ENCODE measurements around the gene C1QTNF12. TPM values are rescaled to one million over a fixed set of nuclear protein-coding genes. Genes with fewer than 3 reads are reported as not detected.

Gene C1QTNF12
- polyA plus RNA-seq, 1 donor, result 3.6 TPM

DNA sequence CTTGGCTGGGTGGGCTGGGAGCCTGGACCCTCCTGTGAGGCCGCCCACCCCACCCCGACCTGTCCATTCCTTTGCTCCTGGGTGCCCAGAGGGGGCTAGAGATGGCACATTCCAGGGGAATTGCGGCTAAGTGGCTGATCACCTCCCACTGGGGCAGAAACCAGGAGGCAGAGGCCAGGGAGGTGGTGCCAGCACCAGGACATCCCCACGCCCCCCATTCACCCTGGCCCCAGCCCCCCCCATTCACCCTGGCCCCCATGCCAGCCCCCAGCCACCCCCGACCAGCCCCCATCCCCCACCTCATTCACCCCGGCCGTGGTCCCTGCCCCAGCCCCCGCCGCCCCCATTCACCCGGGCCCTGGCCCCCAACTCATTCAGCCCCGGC, 6.2 kb downstream of the C1QTNF12 start:
- no peak for DNase-seq

DNA sequence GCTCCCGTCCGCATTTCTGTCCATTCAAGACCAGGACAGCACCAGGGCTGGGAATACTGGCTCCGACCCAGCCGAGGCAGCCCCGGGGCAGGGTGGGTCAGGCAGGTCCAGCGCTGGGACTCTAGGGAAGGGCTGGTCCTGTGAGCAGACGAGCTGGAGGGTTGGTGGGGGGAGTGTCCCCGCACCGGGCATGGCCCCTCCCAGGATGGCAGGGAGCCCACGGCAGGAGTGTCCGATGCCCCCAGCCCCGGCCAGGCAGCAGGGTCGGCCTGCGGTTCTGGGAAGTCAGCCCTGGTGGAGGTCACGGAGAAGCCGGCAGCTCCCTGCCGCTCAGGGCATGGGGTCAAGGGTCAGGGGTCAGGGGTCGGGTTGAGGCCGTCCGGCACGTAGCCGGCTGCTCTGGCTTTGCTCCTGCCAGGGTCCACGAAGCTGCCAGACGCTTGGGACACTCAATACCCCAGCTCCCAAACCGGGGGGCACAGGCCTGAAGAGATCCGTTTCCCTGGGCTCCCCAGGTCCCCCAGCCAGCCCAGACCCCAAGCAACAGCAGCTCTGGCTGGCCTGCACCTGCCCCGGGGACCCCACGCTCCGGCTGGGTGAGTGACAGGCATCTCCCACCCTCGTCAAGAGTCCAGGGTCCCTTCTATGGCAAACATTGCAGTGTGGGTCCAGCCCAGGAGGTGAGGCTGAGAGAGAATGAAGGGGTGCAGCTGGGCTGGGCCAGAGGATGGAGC, 6.7 kb downstream of the C1QTNF12 start:
- DNase-seq, result no peak

DNA sequence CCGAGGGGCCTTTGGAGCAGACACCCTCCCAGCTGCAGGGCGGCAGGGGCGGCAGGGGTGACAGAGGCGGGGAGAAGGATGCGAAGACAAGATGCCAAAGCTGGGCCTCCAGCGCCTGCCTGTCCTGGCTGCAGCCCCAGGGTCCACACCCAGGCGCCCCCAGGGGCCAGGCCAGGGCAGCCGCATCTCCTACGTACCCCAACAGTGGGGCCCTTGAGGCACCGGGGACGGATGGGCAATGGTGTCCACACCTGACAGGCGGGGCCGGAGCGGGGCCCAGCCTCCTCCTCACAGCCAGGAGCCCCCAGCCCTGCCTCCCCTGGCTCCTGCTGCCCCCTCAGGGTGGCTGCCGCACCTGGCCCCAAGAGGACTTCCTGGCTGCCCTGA, 7.3 kb downstream of the C1QTNF12 start:
- DNase-seq, result no peak

DNA sequence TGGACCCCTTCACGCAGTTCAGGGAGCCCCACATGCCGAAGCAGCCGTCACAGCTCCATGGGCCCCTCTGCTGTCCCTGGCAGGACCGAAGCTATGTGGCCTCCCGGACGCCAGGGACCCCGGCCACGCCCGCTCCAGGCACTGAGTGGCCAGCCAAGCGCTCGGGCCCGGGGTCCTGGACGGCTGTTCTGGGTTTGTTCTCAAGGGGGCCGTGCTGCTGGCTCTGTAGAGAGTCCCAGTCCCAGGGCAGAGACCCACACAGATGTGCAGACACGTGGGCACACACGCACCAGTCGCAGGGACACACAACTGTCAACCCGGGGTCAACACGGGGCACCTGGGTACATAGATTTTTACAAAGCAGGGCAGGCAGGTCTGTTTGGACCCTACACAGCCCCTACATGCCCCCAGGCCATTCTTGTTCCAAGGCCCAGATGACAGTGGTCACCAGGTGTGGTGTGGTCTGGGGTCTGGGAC, 7.8 kb downstream of the C1QTNF12 start:
- DNase-seq, result no peak

DNA sequence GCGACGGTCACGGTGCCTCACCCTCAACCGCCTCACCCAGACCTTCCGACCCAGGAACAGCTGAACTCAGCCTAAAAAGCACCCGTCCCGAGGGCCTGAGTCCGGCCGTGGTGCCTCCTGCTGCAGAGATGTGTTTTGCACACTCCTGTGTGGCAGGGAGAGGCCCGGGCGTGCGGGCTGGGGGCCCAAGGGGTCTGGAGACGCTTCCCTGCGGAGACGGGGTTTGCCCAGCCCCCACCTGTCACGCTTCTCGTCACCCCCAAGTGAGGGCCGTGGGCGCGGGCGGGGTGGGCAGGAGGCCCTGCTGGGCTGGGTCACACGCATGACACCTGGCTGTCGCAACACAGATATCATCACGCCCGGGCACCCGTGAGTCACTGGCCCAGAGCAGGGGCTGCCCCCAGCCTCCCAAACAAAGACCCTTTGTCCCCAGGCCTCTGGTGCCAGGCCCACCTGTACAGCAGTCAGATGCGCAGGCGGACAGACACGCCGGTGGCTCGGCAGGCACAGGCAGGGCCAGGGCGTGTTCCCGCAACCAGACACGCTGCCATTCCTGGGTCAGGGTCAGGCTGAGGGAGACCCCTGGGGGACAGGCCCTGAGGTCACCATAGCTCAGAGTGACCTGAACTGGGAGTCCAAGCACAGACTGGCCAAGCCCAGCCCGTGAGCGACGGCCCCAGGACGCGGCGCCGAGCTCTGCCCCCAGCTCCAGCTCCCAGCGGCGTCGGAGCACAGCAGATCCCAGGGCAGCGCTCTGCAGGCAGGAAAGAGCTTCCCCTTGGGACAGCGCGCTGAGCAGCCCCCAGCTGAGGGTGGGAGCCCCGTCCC, 8.4 kb downstream of the C1QTNF12 start:
- no peak for DNase-seq

DNA sequence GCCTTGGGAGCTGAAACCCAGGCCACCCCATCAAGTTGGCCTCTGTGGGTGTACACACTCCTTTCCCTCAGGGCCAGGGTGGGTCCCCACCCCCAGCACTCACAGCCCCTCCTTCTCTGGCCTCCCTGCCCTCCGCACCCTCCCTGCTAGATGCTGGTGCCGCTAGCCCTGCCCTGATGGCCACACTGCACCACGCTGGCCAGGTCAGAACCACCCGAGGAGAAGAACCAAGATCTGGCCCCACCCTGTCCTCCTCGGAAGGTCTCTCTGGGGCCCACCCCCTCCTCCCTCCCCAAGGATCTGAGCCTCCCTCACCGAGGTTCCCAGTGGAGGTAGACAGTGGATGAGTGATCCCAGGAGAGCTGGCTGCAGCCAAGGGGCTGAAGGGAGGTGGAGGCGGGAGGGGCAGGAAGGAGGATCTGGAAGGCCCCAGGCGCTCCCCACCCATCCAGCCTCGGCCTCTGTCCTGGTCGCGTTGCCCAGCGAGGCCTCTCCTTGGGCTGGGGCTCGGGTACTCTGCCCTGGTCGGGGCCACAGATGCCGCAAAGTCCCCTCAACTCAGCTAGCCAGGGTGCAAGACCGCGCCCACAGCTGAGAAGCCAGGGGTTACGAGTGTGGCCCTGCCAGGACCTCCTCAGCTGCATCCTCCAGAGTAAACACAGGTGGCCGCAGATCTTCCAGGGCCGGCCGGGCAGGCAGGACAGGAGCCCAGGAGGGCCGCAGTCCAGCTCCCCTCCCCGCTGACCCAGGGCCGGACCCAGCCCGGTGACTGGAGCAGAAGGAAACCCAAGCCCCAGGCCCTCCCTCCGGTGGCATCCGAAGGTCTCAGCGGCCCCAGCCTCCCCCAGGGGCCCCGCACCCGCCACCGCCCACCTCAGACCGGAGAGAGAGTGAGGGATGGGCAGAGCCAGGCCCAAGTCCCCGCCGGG, 9.3 kb downstream of the C1QTNF12 start:
- DNase-seq, result no peak

DNA sequence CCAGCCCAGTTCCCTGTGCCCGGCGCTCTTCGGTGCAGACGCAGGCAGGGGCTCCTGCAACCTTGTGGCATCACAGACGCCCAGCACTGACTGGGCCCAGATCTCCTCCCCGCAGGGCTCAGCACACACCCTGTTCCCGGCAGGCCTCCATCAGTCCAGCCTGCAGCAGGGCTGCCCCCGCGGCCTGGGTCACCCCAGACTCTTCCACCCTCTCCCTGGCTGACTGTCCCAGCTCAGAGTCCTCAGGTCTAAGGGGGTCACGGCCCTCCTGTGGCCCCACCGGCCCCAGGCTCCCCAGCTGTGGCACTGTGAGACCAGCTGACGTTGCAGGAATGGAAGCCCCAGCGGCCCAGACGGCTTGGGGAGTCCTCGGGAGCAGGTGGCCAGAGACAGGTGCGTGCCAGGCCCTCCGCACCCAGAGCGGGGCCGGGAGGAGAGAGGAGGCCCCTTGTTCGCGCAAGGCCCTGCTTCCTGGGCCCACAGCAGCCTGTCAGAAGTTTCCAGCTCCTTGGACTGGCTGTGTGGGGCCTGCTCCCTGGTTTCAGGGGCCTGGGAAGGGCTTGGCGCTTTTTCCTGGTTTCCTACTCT, 10.3 kb downstream of the C1QTNF12 start:
- DNase-seq, result no peak

DNA sequence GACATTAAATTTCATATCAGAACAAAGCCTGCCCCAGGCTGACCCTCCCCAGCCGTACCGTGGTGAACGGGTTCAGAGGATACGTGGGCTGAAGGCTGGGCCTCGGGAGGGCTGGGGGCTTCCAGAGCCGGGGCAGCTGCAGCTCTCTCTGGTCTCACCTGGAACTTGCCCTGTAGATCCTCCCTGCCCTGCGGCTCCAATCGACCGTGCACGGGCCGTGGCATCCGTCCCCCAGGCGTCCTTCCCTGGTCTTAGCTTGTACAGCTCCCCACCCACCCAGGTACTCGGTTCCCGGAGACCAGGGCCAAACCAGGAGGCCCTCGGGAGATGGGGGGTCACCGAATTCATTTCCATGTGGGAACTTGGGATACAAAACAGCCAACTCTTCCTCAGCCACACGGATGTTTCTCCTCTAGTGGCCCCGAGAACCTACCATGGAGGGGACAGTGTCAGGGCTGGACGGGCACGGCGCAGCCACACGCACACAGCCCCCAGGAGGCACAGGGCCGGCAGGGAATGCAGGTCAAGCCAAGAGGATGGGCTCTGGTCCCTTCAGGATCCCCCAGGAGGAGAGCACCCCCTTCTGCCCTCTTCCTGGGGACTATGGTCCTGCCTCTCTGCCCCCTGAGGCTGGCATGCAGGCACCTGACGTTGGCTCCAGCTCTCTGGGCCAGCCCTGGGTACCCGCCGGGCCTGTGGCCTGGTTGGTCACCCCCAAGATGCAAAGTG, 11.3 kb downstream of the C1QTNF12 start:
- no peak for DNase-seq

DNA sequence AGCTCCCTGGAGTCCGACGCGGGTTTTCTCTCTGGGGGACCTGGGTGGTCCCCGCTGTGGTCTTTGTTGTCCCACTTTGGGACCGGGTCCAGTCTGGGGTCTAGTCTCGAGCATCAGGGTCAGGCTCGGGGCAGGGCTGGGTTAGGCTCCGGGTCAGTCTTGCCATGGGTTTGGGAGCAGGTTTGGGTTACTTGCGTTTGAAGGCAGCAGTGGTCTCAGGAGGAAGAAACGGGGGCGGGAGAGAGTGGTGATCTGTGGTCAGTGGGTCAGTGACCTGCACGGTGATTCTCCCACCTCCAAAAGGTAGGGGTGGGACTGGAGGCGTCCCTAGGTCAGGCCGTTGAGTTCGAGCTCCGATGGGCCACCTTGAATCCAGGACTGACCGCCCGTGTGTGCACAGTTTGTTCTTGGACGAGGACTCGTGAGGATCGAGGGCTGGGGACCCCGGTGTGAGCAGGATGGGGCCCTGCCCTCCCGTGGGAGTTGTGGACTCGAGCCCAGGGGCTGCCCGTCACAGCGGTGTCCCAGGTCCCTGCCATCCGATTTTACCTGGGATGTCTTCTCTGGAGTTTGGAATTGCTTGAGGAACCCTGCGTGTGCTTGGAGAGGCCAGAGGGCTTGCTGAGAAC, 12.2 kb downstream of the C1QTNF12 start:
- no peak for DNase-seq

DNA sequence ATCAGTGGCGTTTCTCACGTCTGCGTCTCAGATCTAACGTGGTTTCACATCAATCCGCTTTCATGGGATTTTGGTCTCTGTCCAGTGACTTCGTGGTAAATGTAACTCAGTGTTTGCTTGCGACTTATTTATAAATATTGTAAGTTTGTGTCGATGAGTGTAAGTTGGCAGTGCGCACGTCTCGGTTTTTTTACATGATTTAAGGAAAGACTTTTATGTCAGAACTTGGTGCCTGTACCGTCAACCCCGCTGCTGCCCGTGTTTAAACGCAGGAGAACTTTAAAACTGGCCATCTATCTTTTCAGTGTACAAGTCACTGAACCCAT, 13.0 kb downstream of the C1QTNF12 start:
- DNase-seq, result no peak

DNA sequence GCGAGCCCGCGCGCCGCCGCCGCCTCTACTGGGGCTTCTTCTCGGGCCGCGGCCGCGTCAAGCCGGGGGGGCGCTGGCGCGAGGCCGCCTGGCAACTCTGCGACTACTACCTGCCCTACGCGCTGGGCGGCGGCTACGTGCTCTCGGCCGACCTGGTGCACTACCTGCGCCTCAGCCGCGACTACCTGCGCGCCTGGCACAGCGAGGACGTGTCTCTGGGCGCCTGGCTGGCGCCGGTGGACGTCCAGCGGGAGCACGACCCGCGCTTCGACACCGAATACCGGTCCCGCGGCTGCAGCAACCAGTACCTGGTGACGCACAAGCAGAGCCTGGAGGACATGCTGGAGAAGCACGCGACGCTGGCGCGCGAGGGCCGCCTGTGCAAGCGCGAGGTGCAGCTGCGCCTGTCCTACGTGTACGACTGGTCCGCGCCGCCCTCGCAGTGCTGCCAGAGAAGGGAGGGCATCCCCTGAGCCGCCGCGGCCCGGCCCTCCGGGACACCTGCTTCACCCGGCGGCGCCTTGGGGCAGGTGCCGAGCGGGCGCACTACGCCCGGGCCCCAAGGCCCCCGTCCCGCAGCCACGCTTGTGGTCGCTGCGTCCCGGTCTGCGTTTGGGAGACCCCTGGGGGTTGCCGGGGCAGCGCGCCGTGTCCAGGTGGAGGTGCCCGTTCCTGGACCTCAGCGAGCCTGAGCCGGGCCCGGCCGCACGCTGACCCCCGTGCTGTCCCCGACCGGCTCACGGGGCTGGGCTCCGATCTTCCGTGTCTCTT, 13.5 kb downstream of the C1QTNF12 start:
- no peak for DNase-seq

DNA sequence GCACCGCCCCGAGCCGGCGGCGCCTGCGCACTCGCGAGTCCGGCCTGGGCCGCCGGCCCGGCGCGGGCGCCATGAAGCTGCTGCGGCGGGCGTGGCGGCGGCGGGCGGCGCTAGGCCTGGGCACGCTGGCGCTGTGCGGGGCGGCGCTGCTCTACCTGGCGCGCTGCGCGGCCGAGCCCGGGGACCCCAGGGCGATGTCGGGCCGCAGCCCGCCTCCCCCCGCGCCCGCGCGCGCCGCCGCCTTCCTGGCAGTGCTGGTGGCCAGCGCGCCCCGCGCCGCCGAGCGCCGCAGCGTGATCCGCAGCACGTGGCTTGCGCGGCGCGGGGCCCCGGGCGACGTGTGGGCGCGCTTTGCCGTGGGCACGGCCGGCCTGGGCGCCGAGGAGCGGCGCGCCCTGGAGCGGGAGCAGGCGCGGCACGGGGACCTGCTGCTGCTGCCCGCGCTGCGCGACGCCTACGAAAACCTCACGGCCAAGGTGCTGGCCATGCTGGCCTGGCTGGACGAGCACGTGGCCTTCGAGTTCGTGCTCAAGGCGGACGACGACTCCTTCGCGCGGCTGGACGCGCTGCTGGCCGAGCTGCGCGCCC, 14.2 kb downstream of the C1QTNF12 start, which contains the start of gene B3GALT6:
B3GALT6 (plus strand) TSS at position 30 of the 588 bp plus-strand sequence; CDS start at position 72, 42 bp downstream.
- no peak for DNase-seq

DNA sequence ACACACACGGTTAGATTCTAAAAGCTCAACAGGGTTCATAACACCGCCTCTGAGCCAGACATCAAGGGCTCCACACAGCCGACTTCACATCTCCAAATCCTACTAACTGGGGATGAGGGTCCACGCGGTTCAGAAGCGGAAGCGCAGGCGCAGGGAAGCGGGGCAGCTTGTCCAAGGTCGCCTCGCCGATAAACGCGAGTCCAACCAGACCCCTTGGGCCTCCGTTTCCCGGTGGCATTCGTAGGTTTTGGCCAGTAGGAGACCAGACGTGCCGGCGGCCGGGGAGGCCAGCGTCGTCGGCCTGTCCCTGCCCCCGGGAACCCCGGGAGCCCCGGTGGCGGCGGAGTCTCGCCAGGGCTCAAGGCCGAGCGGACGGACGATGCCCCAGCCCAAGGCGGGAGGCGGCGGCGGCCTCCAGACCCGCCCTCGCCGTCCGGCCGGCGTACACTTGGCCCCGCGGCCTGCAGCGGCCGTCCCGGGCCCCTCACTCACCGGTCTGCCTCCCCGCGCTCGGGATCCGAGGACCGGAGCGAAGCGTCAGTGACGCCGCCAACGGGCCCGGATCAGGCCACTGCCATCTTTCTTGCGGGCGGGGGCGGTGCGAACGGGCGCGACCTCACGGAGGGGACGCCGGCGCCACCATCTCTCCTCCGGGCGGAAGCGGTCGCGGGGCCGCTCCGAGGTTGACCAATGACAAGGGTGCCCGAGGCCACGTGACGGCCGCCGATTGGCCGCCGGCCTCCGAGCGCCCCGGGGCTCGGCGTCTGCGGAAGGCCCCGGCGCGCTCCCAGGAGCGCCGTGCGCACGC, 14.9 kb downstream of the C1QTNF12 start, which contains the start of gene SDF4:
SDF4 (minus strand) TSS at position 602 of the 808 bp plus-strand sequence. CDS start 3,229 bp downstream, outside the sequence.
- peak; percentile 98 for DNase-seq

DNA sequence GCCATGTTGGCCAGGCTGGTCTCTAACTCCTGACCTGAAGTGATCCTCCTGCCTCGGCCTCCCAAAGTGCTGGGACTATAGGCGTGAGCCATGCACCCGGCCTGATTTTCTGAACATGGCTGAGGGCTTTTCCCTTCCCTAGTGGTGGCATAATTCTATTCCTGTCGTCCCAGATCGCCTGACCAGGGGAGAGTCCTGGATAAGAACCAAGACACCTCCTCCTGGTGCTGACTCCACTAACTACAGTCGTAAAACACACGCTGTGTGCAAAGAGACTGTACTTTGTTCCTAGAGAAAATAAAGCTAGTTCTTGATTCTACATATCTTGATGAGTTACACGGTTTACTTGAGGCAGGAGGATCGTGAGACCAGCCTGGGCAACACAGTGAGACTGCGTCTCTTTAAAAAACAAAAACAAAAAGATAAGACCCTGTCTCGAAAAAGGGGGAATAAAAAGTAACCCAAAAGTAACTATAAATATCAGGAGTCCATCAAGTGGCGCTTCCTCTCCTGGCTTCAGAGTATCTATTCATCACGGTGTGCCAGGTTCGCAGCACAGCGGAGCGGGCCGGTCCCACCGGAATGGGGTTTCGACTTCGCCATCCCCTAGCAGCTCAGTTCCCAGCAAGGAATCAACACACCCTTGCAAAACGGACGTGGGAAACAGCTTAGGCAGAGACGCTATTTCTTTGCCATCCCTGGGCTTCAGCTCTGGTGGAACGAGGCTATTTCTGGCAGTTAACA, 15.7 kb downstream of the C1QTNF12 start:
- no peak for DNase-seq

DNA sequence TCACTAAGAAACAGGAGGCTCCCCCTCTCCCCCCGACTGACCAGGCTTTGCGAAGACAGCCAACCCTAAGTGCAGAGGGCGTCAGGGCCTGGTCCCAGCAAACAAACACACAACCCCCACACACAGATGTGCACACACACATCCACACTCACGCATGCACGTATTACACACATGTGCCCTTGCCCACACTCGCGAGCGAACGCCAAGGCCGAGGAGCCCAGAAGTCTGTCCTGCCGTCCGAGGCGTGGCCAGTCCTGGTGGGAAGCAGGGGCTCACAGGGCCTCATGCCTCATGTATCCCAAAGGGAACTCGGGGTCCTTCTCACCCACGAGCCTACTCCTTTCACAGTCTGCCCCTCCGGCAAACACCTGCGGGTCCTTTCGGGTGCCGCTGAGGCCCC, 16.8 kb downstream of the C1QTNF12 start:
- DNase-seq, result no peak

DNA sequence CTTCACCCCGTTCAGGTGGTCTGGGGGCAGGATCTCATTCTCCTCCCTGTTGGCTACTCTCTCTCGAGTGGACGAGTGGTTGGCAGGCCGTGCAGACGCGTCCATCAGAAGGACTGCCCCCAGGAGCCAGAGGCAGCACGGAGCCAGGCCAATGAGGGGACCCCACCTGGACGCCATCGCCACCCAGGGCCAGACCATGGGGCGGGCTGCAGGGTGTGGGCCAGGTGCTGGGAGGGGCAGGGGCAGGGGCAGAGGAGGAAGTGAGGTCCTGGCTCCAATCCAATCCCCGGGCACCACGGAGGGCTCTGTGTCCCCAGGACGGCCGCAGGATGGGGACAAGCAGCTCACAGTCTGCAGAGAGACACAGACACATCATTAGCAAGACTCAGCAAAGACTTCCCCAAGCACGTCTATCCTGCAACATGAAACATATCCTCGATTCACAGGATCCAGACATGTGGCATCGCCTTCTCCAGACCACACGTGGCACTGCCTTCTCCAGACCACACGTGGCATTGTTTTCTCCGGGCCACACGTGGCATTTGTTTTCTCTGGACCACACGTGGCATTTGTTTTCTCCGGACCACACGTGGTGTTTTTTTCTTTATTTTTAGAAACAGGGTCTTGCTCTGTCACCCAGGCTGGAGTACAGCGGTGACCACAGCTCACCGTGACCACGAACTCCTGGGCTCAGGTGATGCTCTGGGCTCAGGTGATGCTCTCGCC, 17.8 kb downstream of the C1QTNF12 start:
- no peak for DNase-seq

DNA sequence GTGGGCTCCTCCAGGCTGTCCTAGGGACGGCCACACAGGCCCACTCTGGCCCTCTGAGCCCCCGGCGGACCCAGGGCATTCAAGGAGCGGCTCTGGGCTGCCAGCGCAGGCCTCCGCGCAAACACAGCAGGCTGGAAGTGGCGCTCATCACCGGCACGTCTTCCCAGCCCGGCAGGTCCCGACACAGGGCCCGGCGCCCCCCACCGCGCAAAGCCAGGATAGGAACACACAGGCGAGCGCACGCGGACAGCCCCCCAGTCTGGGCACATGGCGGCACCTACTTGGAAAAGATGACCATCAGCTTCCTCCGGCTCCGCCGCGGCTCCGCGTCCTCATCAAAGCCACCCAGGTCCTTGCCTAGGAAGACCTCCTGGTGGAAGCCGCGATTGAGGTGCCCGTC, 18.3 kb downstream of the C1QTNF12 start:
- DNase-seq, result no peak

Data from hindlimb muscle (tissue), 1 donor.